ENCODE measurements around the gene SPI1.
A peak's percentile ranks its signal among the peaks of the same experiment; 100 is the strongest.

SPI1 gene

GRCh38 chr11:47400768-47401279 is 22.5 kb upstream of the SPI1 start:
- H3K79me2 ChIP-seq (ENCODE audit: insufficient read depth, low read length) = no peaks in the 10 kb centered on the region
- H2AFZ ChIP-seq (ENCODE audit: low read depth, low read length, severe bottlenecking) = no peak overlapping the region
- peak overlapping the region; percentile 70 for H3K9ac ChIP-seq (ENCODE audit: low read length)
- peaks cover 30% of the 10 kb centered on the region for H3F3A ChIP-seq (ENCODE audit: insufficient read depth)
- peak overlapping the region; percentile 83 for H3K4me2 ChIP-seq (ENCODE audit: low read depth, low read length, poor library complexity, severe bottlenecking)
- H3K9me2 ChIP-seq (replicated peaks; ENCODE audit: insufficient read depth, low read length) = no peaks in the 10 kb centered on the region
- H3K27me3 ChIP-seq (ENCODE audit: low read length) = no peaks in the 10 kb centered on the region
- H3K36me3 ChIP-seq (ENCODE audit: low read length) = no peaks in the 10 kb centered on the region
- H3K27ac ChIP-seq (ENCODE audit: low read depth, low read length) = peak overlapping the region; percentile 98
- no peak for TF ChIP-seq EZH2phosphoT487 (conservative IDR thresholded peaks at IDR 0.05; ENCODE audit: low read length)
- TF ChIP-seq, protein P1, sequence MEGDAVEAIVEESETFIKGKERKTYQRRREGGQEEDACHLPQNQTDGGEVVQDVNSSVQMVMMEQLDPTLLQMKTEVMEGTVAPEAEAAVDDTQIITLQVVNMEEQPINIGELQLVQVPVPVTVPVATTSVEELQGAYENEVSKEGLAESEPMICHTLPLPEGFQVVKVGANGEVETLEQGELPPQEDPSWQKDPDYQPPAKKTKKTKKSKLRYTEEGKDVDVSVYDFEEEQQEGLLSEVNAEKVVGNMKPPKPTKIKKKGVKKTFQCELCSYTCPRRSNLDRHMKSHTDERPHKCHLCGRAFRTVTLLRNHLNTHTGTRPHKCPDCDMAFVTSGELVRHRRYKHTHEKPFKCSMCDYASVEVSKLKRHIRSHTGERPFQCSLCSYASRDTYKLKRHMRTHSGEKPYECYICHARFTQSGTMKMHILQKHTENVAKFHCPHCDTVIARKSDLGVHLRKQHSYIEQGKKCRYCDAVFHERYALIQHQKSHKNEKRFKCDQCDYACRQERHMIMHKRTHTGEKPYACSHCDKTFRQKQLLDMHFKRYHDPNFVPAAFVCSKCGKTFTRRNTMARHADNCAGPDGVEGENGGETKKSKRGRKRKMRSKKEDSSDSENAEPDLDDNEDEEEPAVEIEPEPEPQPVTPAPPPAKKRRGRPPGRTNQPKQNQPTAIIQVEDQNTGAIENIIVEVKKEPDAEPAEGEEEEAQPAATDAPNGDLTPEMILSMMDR (IDR thresholded peaks at IDR 0.05; ENCODE audit: insufficient read depth, low read length, poor library complexity, severe bottlenecking) = no peak
- H3K4me3 ChIP-seq (ENCODE audit: insufficient read depth, low read length, poor library complexity, severe bottlenecking) = peak overlapping the region; percentile 40
- H4K20me1 ChIP-seq (ENCODE audit: low read depth, low read length) = no peaks in the 10 kb centered on the region
- no peaks in the 10 kb centered on the region for H3K9me3 ChIP-seq (ENCODE audit: insufficient read depth, low read length)

DNA sequence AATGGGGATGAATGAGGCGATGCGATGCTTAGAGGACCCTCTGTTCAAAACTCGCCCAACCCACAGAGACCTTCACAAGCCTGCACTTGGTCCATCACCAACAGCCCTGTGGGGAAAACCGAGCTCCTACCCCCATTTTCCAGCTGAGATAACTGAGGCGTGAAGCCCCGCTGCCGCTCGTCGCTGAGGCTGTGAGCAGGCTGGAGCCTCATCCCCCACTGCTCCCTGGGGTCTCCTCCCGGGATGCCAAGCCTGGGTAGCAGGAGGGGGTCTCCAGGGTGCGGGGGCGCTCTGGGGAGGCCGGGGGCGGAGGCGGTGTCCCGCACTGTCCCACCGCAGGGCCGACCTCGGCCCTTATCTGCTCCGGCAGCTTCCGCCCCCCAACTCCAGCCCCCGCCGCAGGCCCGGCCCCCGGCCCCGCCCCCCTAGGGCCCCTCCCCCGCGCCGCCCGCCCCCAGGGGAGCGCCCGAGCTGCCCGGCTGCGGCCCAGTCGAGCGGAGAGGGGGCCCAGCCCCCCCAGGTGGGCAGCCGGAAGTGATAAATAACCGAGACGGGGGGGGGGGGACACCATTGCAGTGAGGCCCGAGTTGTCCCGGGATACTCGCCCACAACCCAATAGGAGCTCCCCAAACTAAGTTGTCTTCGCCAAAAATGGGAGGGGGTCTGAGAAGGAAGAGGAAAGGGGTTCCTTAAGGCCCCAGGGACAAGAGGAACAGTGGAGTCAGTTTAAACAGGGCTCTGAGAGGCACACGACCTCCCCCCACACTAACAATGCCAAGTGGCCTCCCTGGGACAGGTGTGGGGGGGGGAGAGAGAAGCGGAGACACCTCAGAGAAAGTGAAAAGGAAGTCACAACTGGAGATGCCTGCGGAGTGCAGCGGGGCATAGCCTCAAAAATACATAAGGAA is 21.8 kb upstream of the SPI1 start:
- no peaks in the 10 kb centered on the region for H4K20me1 ChIP-seq (ENCODE audit: low read depth, low read length)
- peak overlapping the region; percentile 70 for H3K9ac ChIP-seq (ENCODE audit: low read length)
- no peaks in the 10 kb centered on the region for H3K9me2 ChIP-seq (replicated peaks; ENCODE audit: insufficient read depth, low read length)
- H3K27ac ChIP-seq (ENCODE audit: low read depth, low read length) = peak overlapping the region; percentile 98
- no peaks in the 10 kb centered on the region for H3K79me2 ChIP-seq (ENCODE audit: insufficient read depth, low read length)
- H3K4me3 ChIP-seq (ENCODE audit: insufficient read depth, low read length, poor library complexity, severe bottlenecking) = peak overlapping the region; percentile 62
- no peak overlapping the region for H2AFZ ChIP-seq (ENCODE audit: low read depth, low read length, severe bottlenecking)
- H3K4me2 ChIP-seq (ENCODE audit: low read depth, low read length, poor library complexity, severe bottlenecking) = peak overlapping the region; percentile 94
- no peaks in the 10 kb centered on the region for H3K27me3 ChIP-seq (ENCODE audit: low read length)
- no peaks in the 10 kb centered on the region for H3K9me3 ChIP-seq (ENCODE audit: insufficient read depth, low read length)
- peaks cover 29% of the 10 kb centered on the region for H3F3A ChIP-seq (ENCODE audit: insufficient read depth)
- TF ChIP-seq, protein P1 (IDR thresholded peaks at IDR 0.05; ENCODE audit: insufficient read depth, low read length, poor library complexity, severe bottlenecking) = no peak
- TF ChIP-seq EZH2phosphoT487 (conservative IDR thresholded peaks at IDR 0.05; ENCODE audit: low read length) = no peak
- H3K36me3 ChIP-seq (ENCODE audit: low read length) = no peaks in the 10 kb centered on the region

GRCh38 chr11:47398551-47398950 is 20.2 kb upstream of the SPI1 start:
- no peak for TF ChIP-seq EZH2phosphoT487 (conservative IDR thresholded peaks at IDR 0.05; ENCODE audit: low read length)
- TF ChIP-seq, protein P1 (IDR thresholded peaks at IDR 0.05; ENCODE audit: insufficient read depth, low read length, poor library complexity, severe bottlenecking) = no peak
- no peak overlapping the region for H3K4me2 ChIP-seq (ENCODE audit: low read depth, low read length, poor library complexity, severe bottlenecking)
- H3K9me3 ChIP-seq (ENCODE audit: insufficient read depth, low read length) = no peaks in the 10 kb centered on the region
- no peak overlapping the region for H2AFZ ChIP-seq (ENCODE audit: low read depth, low read length, severe bottlenecking)
- H4K20me1 ChIP-seq (ENCODE audit: low read depth, low read length) = no peaks in the 10 kb centered on the region
- H3K36me3 ChIP-seq (ENCODE audit: low read length) = no peaks in the 10 kb centered on the region
- H3K9ac ChIP-seq (ENCODE audit: low read length) = no peak overlapping the region
- no peaks in the 10 kb centered on the region for H3K79me2 ChIP-seq (ENCODE audit: insufficient read depth, low read length)
- H3K4me3 ChIP-seq (ENCODE audit: insufficient read depth, low read length, poor library complexity, severe bottlenecking) = no peak overlapping the region
- H3F3A ChIP-seq (ENCODE audit: insufficient read depth) = peaks cover 26% of the 10 kb centered on the region
- H3K9me2 ChIP-seq (replicated peaks; ENCODE audit: insufficient read depth, low read length) = no peaks in the 10 kb centered on the region
- H3K27me3 ChIP-seq (ENCODE audit: low read length) = no peaks in the 10 kb centered on the region
- H3K27ac ChIP-seq (ENCODE audit: low read depth, low read length) = peak overlapping the region; percentile 98; the same call in 1 of the 2 replicates

Data from SU-DHL-6 (cell line).